Activated naive CD4-positive, alpha-beta T cell treated with anti-CD3 and anti-CD28 coated beads, Interleukin-2, amount 50 U/mL, for 24 hours (primary cell): Measurements from ENCODE around the gene PSMA5.
"Not testable (repeated sequence)": the region's sequence is repeated elsewhere in the genome, so short reads cannot be mapped to it uniquely, and the experiment has no call there.

ENCODE experiments used
- H3K27ac Mint-ChIP-seq: one replicate; pipeline ENCODE4 v1.8.0; 2021; ENCODE audit warnings: mild to moderate bottlenecking, mixed read lengths
- H3K27me3 Mint-ChIP-seq: one replicate; pipeline ENCODE4 v1.8.0; 2021; ENCODE audit warnings: mixed read lengths
- H3K36me3 Mint-ChIP-seq: one replicate; pipeline ENCODE4 v1.8.0; 2021; ENCODE audit warnings: mixed read lengths
- H3K4me1 Mint-ChIP-seq: one replicate; pipeline ENCODE4 v1.8.0; 2021; ENCODE audit warnings: mixed read lengths
- H3K4me3 Mint-ChIP-seq: one replicate; pipeline ENCODE4 v1.8.0; 2021; ENCODE audit warnings: mild to moderate bottlenecking, mixed read lengths
- H3K9me3 Mint-ChIP-seq: one replicate; pipeline ENCODE4 v1.8.0; 2021; ENCODE audit warnings: mixed read lengths

PSMA5 gene

DNA sequence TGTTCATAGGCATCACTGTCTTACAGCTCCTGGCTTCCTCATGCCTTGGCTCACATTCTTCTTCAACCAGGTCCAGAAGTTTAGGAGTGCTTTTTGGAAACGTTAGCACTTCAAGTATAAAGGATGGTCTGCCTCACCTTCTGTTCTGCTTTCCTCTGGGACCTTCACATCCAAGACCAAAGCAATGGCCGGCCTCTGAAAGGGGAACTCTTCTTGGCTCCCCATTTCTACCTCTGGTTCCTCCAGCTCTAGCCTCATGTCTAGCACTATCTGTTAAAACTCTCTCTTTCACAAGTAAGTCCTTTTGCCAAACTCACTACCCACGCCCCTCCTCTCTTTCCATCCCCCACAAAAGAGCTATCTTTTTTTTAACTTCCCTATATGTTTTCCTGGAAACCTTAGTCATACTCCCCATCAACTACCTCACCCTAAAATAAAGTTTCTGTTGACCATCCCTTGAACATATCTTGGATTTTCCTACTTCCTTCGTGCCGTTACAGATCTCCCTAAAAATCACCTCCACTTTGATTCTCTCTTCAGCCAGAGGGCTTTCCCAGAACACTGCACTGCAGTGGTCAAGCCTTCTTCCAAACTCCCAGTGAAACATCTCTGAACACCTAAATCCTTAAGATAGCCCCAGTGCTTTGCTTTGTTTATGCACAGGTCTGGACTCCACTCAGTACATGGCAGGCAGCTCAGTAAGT is 36.5 kb downstream of the PSMA5 start:
- H3K4me3 Mint-ChIP-seq: no peak overlapping the region
- no peaks in the 10 kb centered on the region for H3K36me3 Mint-ChIP-seq
- no peak overlapping the region for H3K27ac Mint-ChIP-seq
- no peaks in the 10 kb centered on the region for H3K9me3 Mint-ChIP-seq
- peaks cover 41% of the 10 kb centered on the region for H3K27me3 Mint-ChIP-seq
- H3K4me1 Mint-ChIP-seq: no peaks in the 10 kb centered on the region

DNA sequence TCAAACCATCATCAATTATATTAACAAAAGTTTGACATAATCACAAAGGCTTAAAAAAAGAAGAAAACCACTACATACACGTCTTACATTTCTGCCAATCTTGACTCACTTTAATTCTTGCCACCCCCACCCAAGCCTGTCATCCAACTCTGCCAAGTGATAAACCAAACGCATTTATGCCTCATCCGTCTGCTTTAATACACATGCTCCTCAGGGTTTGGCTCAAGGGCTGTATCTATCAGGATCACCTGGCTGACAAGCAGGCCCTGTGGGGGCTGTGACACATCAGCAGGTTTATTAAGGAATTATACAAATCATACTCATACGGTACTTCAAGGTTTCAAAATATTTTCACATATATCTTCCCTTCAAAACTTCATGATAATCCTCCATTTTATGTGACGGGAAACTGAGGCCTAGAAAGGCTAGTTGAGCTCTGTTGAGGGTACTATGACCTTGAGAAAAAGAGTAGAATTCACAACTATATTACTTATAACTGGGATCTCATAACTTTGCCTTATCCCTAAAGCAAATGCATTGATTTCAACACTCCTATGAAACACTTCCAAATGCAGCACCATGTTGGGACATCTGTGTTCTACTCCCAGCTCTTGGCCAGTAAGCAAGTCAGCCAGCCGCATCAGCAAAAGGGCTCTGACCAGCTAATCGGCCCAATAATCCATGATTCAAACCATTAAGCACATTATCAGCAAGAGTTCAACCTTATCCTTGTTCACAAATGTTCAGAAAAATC is 37.2 kb downstream of the PSMA5 start:
- H3K9me3 Mint-ChIP-seq: no peaks in the 10 kb centered on the region
- H3K36me3 Mint-ChIP-seq: no peaks in the 10 kb centered on the region
- H3K27me3 Mint-ChIP-seq: peaks cover 37% of the 10 kb centered on the region
- H3K27ac Mint-ChIP-seq: no peak overlapping the region
- no peak overlapping the region for H3K4me3 Mint-ChIP-seq
- H3K4me1 Mint-ChIP-seq: no peaks in the 10 kb centered on the region

DNA sequence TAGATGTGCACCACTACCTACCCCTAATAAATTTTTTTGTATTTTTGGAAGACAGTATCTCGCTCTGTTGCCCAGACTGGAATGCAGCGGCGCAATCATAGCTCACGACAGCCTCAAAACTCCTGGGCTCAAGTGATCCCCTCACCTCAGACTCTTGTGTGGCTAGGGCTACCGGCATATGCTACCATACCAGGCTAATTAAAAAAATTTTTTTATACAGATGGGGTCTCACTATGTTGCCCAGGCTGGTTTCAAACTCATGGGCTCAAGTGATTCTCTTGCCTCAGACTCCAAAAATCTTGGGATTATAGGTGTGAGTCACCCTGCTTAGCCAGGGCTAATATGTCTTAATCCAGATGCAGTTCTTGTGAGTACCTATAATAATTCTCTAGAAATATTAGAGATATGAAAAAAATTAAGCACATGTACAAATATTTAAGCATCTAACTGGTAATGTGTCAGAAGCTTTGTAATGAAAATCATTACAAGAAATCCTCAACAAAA is 38.0 kb downstream of the PSMA5 start:
- no peak overlapping the region for H3K27ac Mint-ChIP-seq
- no peaks in the 10 kb centered on the region for H3K4me1 Mint-ChIP-seq
- no peak overlapping the region for H3K4me3 Mint-ChIP-seq
- no peaks in the 10 kb centered on the region for H3K36me3 Mint-ChIP-seq
- H3K9me3 Mint-ChIP-seq: no peaks in the 10 kb centered on the region
- peaks cover 31% of the 10 kb centered on the region for H3K27me3 Mint-ChIP-seq

DNA sequence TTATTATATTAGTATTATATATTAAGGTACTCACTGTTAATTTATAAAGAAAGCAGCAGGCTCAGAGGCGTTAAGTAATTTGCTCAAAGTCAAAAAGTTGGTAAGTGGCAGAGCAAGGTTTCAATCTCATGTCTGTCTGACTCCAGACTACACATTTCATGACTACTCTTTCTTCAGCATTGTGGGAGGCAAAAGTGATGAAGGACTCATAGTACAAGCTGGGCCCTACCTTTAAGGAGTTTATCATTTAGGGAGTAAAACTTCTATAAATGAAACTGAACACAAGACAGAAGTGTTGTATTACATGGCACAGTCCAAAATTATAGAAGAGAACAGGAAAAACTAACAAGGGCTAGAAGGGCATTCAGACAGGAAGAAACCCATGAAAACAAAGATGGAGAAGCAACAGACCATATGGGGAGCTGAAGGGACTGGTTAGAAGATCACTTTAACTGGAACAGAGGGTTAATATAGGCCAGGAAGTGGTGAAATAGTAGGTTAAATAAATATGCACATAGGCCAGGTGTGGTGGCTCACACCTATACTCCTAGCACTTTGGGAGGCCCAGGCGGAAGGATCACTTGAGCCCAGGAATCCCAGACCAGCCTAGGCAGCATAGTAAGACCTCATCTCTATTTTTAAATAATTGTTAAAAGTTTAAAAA is 40.1 kb downstream of the PSMA5 start:
- no peaks in the 10 kb centered on the region for H3K4me1 Mint-ChIP-seq
- H3K27me3 Mint-ChIP-seq: peaks cover 19% of the 10 kb centered on the region
- H3K27ac Mint-ChIP-seq: no peak overlapping the region
- no peaks in the 10 kb centered on the region for H3K9me3 Mint-ChIP-seq
- no peak overlapping the region for H3K4me3 Mint-ChIP-seq
- no peaks in the 10 kb centered on the region for H3K36me3 Mint-ChIP-seq

DNA sequence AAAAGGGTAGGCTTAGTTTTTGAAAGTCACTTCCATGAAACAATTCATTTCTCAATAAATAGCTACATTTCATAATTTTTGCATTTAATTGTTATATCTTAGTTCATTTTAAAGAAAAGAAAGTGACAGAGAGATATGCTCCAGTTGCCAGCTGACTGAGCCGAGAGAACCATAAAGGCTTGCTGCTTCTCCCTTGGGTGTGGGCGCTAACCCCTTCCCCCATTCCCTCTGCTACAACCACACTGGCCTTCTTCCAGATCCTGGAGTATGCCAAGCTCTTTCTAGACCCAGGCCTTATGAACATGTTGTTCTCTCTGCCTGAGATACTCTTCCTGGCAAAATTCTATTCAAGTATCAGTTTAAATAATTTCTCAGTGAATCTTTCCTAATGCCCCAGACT is 40.8 kb downstream of the PSMA5 start:
- Mint-ChIP-seq H3K4me1 (no peaks in the 10 kb centered on the region), H3K9me3 (no peaks in the 10 kb centered on the region), H3K27me3 (peaks cover 17% of the 10 kb centered on the region), H3K4me3 (no peak overlapping the region), H3K27ac (no peak overlapping the region), H3K36me3 (no peaks in the 10 kb centered on the region)

DNA sequence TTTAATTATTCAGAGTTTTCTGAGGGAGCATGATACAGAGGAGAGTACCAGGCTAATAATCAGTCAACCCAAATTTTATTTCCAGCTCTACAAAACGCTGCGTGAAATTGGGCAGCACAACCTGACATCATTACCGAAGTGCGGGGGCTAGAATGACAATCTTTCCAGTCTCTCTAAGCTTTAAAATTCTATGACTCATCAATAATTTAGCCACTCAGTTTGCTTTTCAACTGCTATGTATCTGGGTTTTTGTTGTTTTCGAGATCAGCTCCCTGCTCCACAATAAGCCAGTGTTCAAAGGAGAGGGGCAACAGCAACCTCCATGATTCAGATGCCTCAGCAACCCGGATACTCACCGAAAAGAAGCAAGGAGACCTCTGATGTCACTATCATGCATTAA is 42.4 kb downstream of the PSMA5 start:
- no peaks in the 10 kb centered on the region for H3K36me3 Mint-ChIP-seq
- H3K4me1 Mint-ChIP-seq: no peaks in the 10 kb centered on the region
- H3K27me3 Mint-ChIP-seq: peaks cover 8% of the 10 kb centered on the region
- H3K4me3 Mint-ChIP-seq: no peak overlapping the region
- no peak overlapping the region for H3K27ac Mint-ChIP-seq
- no peaks in the 10 kb centered on the region for H3K9me3 Mint-ChIP-seq

DNA sequence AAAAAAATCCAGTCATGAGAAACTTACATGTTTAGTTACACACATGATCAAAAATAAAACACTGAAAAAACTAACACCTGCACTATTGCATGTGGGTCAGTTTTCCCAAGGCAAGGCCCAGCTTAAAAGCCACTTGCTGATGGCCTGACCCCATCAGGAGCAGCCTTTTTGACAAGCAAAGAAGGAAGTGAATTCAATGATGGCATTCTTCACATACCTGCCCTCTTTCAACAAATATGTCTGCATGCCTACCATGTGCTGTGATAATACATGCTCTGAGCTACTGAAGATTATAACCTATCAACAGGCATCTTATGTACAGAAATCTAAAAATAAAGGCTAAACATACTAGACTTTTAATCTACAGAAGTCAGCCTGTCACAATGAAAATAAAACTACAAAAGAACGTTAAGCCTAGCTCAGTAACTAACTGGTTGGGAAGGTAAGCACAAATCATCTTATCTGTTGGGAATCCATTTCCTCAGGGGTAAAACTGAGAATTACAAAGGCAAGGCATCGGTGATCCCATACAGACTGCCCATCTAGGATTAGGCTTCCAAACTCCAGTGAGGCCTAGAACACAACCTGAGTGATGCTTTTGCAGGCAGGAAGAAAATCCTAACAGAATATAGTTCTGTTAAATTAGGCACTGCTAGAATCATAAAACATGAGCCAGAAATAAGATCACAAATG is 43.0 kb downstream of the PSMA5 start:
- no peak overlapping the region for H3K4me3 Mint-ChIP-seq
- H3K27ac Mint-ChIP-seq: no peak overlapping the region

DNA sequence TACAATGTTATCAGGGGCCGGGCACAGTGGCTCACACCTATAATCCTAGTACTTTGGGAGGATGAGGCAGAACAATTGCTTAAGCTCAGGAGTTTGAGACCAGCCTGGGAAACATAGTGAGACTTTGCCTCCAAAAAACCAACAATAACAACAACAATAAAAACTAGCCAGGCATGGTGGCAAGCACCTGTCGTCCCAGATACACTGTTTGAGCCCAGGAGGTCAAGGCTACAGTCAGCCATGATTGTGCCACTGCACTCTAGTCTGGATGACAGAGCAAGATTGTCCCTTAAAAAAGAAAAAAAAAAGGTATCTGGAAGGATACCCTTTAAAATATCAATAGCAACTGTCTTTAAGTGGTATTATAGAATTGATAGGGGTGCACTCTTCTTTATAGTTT is 44.7 kb downstream of the PSMA5 start:
- H3K27ac Mint-ChIP-seq: no peak overlapping the region
- H3K36me3 Mint-ChIP-seq: no peaks in the 10 kb centered on the region
- no peak overlapping the region for H3K4me3 Mint-ChIP-seq
- no peaks in the 10 kb centered on the region for H3K4me1 Mint-ChIP-seq
- H3K27me3 Mint-ChIP-seq: no peaks in the 10 kb centered on the region
- H3K9me3 Mint-ChIP-seq: no peaks in the 10 kb centered on the region

More for the DNA sequence above, 43.0 kb downstream of the PSMA5 start:
- H3K27me3 Mint-ChIP-seq: peaks cover 5% of the 10 kb centered on the region
- H3K9me3 Mint-ChIP-seq: no peaks in the 10 kb centered on the region
- no peaks in the 10 kb centered on the region for H3K36me3 Mint-ChIP-seq
- no peaks in the 10 kb centered on the region for H3K4me1 Mint-ChIP-seq

DNA sequence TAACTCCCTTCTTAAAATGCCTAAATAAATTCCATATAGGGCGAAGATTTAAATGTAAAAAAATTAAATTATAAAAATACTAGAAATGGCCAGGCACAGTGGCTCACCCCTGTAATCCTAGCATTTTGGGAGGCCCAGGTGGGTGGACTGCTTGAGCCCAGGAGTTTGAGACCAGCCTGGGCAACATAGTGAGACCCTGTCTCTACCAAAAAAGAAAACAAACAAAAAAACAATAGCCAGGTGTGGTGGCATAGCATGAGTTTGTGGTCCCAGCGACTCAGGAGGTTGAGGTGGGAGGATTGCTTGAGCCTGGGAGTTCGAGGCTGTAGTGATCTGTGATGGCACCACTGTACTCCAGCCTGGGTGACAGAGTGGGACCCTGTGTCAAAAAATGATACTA is 46.3 kb downstream of the PSMA5 start:
- H3K36me3 Mint-ChIP-seq: no peaks in the 10 kb centered on the region
- H3K4me1 Mint-ChIP-seq: no peaks in the 10 kb centered on the region
- H3K27ac Mint-ChIP-seq: no peak overlapping the region
- H3K9me3 Mint-ChIP-seq: no peaks in the 10 kb centered on the region
- H3K4me3 Mint-ChIP-seq: no peak overlapping the region
- H3K27me3 Mint-ChIP-seq: no peaks in the 10 kb centered on the region

DNA sequence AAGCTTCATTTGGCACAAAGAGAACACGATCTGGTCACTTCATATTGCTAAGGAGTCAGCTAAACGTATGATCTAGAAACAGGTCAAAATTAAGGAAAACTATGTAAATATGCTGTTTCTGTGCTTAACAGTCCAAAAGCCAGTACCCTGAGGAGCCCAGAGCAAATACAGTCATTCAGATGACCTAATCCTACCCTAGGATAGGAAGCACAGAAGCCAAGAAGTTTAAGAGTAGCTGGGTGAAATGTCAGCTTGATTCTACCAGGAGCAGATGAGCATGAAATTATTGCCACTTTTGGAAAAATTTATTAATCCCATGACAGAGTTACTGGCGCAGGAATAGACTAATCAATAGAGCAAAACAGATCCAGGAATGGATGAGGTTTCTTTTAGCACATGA is 46.8 kb downstream of the PSMA5 start:
- H3K36me3 Mint-ChIP-seq: no peaks in the 10 kb centered on the region

DNA sequence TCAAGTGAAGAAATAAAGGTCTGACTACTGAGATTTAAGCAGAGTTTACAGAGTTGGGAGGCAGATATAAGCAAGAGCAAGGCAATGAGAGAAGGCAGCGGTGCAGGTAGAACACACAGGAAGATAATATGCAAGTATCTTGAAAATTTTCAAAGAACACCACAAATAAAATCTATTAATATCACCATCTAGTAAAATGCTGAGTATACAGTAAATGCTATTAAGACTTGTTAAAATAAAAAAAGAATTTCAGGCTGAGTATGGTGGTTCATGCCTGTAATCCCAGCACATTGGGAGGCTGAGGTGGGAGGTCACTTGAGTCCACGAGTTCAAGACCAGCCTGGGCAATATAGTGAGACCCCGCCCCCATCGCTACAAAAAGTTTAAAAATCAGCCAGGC is 48.5 kb downstream of the PSMA5 start:
- no peaks in the 10 kb centered on the region for H3K9me3 Mint-ChIP-seq
- H3K4me3 Mint-ChIP-seq: no peak overlapping the region
- H3K4me1 Mint-ChIP-seq: no peaks in the 10 kb centered on the region
- H3K27ac Mint-ChIP-seq: no peak overlapping the region
- H3K36me3 Mint-ChIP-seq: no peaks in the 10 kb centered on the region
- H3K27me3 Mint-ChIP-seq: peaks cover 2% of the 10 kb centered on the region

More for the DNA sequence above, 46.8 kb downstream of the PSMA5 start:
- Mint-ChIP-seq H3K9me3 (no peaks in the 10 kb centered on the region), H3K27ac (no peak overlapping the region), H3K4me1 (no peaks in the 10 kb centered on the region), H3K27me3 (no peaks in the 10 kb centered on the region), H3K4me3 (no peak overlapping the region)

DNA sequence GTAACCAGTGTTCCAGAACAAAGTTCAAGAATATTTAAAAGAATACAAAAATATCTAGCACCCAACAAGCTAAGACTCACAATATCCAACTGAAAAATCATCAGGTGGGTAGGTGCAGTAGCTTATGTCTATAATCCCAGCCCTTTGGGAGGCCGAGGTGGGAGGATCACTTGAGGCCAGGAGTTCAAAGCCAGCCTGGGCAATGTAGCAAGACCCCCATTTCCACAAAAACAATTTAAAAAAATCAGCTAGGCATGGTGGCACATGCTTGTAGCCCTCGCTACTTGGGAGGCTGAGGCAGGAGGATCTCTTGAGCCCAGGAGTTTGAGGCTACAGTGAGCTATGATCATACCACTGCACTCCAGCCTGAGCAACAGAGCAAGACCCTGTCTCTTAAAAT is 52.6 kb downstream of the PSMA5 start:
- not testable (repeated sequence) for H3K27ac Mint-ChIP-seq, H3K4me1 Mint-ChIP-seq, H3K9me3 Mint-ChIP-seq, H3K4me3 Mint-ChIP-seq, H3K36me3 Mint-ChIP-seq, H3K27me3 Mint-ChIP-seq

DNA sequence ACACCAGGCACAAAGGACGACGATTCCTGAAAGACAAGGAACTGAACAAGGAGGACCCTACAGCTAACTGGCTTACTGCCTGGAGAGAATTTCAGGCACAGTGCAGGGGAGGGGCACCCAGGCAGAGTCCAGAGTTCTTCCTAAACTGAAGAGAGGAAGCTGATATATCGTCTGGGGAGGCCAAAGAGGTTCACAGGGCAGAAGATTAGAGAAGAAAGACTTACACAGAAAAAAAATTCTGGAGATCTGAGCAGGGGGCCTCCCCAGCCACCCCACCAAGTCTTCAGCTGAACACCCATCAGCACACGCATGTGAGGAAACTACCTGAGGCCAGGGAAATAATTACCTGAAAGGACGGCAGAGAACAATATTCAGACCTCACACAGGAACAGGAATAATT is 53.1 kb downstream of the PSMA5 start:
- H3K27ac Mint-ChIP-seq: no peak overlapping the region
- peaks cover 7% of the 10 kb centered on the region for H3K4me1 Mint-ChIP-seq
- H3K27me3 Mint-ChIP-seq: peaks cover 5% of the 10 kb centered on the region
- no peaks in the 10 kb centered on the region for H3K36me3 Mint-ChIP-seq
- H3K9me3 Mint-ChIP-seq: no peaks in the 10 kb centered on the region
- no peak overlapping the region for H3K4me3 Mint-ChIP-seq

DNA sequence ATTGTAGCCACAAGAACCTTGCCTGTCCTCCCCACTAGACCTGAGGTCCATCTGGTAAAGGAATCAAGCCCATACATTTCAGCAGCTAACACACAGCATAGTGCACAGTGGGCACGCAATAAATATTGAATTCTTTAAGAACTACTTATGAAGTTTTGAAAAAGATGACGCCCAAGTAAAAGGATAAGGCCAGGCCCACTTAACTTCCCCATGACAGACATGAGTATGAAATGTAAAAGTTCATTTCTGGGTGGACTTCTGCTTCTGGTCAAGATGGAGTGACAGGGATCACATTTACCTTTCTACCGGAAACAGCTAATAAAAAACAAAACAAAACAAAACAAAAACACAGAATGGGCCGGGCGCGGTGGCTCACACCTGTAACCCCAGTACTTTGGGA is 54.0 kb downstream of the PSMA5 start:
- H3K27ac Mint-ChIP-seq: no peak overlapping the region
- peaks cover 7% of the 10 kb centered on the region for H3K4me1 Mint-ChIP-seq
- no peaks in the 10 kb centered on the region for H3K36me3 Mint-ChIP-seq
- no peaks in the 10 kb centered on the region for H3K9me3 Mint-ChIP-seq
- H3K27me3 Mint-ChIP-seq: peaks cover 11% of the 10 kb centered on the region
- no peak overlapping the region for H3K4me3 Mint-ChIP-seq

DNA sequence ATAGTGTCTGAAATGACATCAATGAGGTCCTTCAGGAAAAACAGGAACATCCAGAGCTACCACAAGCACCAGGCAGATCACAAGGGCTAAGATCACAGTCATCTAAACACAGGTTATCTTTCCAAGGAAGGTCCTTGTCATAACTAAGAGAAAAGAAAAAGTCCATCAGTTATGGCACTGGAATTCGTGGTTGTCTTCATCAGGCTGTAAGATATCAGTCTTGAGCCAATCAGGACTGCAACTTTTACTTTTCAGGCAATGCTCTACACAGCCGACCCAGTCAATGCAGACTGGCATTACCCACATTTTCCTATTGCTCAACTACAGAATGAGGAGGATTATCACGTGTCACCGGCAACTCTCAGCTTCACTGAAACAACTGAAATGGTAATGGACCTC is 54.9 kb downstream of the PSMA5 start:
- Mint-ChIP-seq H3K27ac (no peak overlapping the region), H3K27me3 (peaks cover 13% of the 10 kb centered on the region), H3K4me1 (peaks cover 7% of the 10 kb centered on the region), H3K36me3 (no peaks in the 10 kb centered on the region), H3K9me3 (no peaks in the 10 kb centered on the region), H3K4me3 (no peak overlapping the region)
